NCI-H128 (cell line): ENCODE measurements around the gene SH3D19.
"Not testable (repeated sequence)": the region's sequence is repeated elsewhere in the genome, so short reads cannot be mapped to it uniquely, and the experiment has no call there.

Experiments
- DNase-seq: peaks from one replicate; lab custom pipeline; 2025; ENCODE audit not compliant: unreplicated experiment; lab: John Stamatoyannopoulos, UW

The SH3D19 gene

DNA sequence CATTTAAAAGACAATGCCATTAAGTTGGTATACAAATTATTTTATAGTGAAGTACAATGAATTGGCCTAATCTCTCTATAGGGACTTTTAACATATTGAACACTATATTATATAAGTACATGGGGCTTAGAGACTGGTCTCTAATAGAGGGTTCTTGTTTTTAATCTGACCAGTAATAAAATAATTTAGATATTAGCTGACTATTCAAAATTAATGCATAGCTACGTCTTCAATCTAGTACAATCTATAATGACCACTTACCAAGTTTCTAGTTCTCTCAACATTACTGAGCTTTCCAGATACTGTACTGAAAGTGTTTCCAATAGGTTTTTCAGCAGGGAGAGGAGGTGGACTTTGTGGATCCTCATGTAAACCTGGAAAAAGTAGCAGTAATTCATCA is 166.4 kb downstream of the SH3D19 start:
- no peak for DNase-seq

DNA sequence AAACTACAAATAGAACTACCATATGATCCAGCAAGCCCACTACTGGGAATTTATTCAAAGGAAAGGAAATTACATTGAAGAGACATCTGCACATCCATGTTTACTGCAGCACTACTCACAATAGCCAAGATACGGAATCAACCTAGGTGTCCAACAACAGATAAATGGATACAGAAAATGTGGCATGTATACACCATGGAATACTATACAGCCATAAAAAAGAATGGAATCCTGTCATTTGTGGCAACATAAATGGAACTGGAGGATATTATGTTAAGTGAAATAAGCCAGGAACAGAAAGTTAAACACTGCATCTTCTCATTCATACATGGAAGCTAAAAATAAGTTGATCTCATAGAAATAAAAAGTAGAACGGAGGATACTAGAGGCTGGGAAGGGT is 167.9 kb downstream of the SH3D19 start:
- no peak for DNase-seq

GRCh38 chr4:151153585-151153984 is 171.8 kb downstream of the SH3D19 start:
- no peak for DNase-seq

- DNase-seq: no peak
Measured at GRCh38 chr4:151152028-151152427, 173.4 kb downstream of the SH3D19 start.

DNA sequence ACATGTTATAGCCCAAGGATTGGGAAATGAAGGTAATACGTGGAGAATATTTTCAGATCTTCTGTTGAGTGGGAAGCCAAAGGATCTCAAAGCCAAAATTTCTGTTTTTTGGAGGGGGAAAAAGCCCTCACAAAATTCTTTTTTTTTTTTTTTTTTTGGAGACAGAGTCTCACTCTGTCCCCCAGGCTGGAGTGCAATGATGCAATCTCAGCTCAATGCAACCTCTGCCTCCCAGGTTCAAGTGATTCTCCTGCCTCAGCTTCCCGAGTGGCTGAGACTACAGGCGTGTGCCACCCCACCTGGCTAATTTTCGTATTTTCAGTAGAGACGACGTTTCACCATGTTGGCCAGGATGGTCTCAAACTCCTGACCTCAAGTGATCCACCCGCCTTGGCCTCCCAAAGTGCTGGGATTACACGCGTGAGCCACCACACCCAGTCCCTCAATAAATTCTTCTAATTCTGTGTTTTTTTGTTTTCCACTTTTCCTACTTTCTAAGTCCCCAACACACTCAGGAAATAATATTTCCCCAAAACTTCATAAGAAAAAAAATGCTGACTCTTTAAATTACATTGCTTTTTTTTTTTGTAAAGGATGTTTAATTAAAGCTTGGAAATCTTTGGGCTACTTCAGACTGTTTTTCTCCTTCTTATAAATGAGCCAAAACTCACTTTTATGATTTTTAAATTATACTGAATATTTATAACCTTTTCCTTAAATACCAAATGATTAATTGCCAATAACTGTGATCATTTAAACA is 174.4 kb downstream of the SH3D19 start:
- DNase-seq: no peak

GRCh38 chr4:151148261-151148660 is 177.1 kb downstream of the SH3D19 start:
- DNase-seq: no peak

DNA sequence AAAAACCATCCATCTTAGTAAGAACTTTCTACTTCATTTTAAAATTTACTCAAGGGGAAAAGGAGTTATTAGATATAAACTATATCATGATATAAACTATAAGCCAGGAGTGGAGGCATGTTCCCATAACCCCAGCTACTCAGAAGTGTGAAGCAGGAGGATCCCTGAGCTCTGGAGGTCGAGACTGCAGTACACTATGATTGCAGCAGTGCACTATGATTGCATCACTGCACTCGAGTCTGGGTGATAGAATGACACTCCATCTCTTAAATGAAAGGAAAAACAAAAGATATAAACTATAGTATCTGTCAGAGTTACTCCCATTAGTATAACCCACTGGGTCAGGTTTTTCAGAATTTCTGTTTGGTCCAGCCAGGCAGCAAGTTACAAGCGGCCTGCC is 178.4 kb downstream of the SH3D19 start:
- no peak for DNase-seq

DNA sequence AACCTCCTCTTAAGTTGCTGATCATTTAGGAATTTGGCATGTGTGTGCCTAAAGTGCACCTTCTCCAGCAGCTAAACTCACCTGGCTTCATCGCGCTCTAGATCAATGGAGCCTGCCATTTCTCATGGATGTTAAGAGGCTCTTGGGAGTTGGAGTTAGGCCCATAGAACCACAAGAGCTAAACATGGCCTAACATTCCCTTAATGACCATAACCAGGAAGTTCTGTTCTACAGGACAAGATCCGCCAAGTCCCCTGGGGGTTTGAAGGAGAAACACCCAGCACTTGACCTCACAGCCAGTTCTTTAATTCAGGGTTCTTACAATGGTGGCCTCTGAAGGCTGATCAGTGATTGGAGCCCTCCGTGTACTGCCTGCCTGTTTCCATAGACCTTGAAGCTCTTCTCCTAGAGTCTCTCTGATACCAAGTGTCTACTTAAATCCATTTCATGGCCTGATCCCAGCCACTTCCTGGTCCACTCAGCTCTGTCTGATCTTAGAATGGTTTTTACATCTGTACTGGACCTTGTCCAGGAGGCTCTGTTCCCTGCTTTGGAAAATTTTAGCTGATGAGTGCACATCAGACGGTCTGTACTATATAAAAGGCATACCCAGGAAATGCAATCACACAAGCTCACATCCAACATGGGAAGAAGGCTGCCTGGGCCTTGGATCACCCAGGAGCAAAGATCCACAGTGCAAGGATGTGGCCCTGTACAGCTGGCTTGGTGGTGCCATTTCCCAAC is 180.9 kb downstream of the SH3D19 start:
- no peak for DNase-seq

GRCh38 chr4:151143811-151144210 is 181.6 kb downstream of the SH3D19 start:
- DNase-seq: no peak

DNA sequence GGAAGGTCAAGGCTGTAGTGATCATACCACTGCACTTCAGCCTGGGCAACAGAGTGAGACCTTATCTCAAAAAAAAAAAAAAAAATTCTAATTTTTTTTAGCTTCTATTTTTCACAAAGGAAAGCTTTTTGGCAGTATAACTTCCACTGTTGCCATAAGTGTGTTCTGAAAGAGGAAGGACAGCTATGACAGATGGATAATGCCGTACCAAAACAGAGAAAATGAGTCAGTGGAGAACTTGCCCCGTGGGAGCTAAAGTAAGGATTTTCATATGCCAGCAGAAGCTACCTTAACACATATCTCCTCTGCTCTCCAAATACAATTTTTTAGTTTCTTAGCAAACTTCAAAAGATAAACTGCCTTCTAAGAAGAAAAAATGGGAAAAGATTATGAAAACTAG is 182.2 kb downstream of the SH3D19 start:
- DNase-seq: no peak

DNA sequence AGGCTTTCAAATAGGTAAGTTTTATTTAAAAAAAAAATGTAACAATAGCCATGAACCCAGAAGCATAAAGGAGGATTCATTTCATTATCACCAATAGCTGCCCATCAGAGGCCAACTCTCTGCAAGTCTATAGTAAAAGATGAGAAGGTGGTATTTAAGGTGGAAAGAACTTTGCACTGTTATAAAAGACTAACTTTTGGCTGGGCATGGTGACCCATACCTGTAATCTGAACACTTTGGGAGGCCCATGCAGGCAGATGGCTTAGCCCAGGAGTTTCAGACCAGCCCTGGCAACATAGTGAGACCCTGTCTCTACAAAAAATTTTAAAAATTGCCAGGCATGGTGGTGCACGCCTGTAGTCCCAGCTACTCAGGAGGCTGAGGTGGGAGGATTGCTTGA is 182.6 kb downstream of the SH3D19 start:
- DNase-seq: no peak

DNA sequence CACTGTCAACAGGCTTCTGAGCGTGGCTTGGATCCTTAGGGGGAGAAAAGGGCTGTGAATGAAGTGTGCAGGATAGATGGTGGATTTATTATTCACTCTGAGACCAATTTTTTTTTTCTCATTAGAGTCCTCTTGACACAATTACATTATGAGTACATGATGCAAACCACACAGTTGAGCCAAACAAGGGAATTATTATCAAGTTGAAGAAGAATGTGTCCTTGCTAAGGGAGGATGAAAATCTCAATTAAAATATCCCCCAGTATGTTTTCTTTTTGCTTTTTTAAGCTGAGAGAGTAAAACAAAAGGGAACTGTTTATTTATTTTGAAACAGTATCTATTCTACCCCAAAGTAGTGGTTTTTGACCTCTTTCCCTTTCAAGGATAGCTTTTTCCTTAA is 185.6 kb downstream of the SH3D19 start:
- no peak for DNase-seq

DNA sequence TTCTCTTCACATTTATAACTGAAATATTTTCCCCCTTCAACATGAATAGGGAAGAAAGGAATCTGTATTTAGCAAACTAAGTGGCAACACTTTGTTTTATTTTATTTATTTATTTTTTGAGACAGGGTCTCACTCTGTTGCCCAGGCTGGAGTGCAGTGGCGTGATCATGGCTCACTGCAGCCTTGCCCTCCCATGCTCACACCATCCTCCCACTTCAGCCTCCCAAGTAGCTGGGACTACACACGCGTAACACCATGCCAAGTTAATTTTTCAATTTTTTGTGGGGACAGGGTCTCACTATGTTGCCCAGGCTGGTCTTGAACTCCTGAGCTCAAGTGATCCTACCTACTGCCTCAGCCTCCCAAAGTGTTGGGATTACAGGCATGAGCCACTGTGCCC is 189.4 kb downstream of the SH3D19 start:
- not testable (repeated sequence) for DNase-seq

DNA sequence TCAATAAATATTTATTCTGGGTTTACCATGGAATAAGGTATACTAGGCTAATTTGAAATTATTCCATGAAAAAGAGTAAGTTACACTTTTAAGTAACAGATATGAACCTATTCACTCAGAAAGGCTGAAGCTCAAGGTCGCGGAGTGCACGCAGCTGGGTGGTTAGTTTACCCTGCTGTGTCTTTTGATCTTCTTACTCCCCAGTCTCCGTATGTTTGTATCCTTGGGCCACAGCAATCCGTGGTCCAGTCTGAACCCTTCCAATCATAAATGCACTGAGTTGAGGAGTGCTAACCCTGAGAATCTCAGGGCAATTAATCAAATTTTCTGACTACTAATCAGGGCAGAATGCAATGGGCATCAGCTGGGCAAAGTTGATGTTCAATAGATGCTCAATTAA is 192.1 kb downstream of the SH3D19 start:
- DNase-seq: no peak

GRCh38 chr4:151129796-151130195 is 195.6 kb downstream of the SH3D19 start:
- DNase-seq: no peak

GRCh38 chr4:151117371-151117962 is 207.9 kb downstream of the SH3D19 start:
- peak; percentile 42 for DNase-seq

DNA sequence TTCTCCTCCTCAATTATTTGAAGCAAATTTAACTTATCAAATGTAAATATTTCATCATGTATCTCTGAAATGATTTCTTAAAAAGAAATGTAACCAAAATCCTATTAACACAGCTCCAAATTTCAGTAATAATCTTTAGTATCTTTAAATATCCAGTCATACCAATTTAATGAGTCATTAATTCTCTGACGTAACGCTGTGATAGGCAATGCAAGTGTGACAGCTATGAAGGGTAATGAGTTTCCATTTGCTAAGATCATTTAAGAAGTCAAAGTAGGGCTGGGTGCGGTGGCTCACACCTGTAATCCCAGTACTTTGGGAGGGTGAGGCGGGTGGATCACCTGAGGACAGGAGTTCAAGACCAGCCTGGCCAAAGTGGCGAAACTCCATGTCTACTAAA is 210.4 kb downstream of the SH3D19 start:
- no peak for DNase-seq

DNA sequence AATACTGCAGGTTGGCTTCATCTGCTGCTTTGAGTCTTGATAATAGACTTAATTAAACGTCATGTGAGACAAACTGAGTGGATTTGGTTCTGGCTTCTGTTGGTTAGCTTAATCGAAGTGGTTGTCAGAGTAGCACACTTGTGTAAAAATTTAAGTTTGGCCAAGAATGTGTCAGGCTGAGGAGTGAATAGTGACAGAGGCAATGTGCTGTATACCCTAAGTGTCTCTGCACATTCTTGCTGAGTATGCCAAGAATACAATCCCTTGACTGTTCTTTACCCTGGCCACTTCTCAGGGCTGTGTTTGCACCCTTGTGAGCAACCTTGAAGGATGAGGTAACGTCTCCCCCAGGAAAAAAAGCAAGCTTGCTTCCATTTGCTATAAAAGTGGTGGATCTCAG is 211.1 kb downstream of the SH3D19 start:
- no peak for DNase-seq

- no peak for DNase-seq
Measured at GRCh38 chr4:151110236-151110635, 215.2 kb downstream of the SH3D19 start.

DNA sequence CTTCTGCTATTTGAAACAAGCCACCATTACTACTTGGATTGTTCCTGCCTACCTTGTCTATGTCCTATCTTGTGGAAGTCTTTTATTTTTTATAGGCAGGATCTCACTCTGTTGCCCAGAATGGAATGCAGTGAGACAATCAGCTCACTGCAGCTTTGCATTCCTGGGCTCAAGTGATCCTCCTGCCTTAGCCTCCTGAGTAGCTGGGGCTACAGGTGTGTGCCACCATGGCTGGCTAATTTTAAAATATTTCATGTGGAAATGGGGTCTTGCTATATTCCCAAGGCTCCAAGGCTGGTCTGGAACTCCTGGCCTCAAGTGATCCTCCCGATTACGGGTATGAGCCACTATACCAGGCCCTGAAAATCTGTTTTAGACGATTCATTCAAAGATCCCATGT is 218.3 kb downstream of the SH3D19 start:
- no peak for DNase-seq

- no peak for DNase-seq
Measured at GRCh38 chr4:151105454-151106032, 219.9 kb downstream of the SH3D19 start.

DNA sequence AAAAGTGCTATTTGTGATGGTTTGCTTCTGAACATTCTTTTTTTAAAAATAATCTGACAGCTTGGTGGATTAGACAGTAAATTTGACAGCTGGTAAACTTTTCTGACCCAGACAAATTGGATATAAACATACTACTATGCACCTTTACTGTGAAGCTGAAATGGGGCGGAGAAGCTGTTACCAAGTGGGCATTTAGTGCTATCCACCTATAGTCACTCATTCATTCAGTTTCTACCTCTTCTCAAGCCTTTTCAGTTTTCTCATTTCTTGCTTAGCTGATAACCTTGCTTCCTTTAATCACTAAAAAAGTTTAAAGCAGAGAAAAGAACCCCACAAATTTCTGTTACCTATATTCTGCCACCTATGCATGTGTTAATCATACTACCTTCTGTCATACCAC is 220.8 kb downstream of the SH3D19 start:
- DNase-seq: no peak
